ENCODE measurements around the gene CGRRF1.

Gene CGRRF1

DNA sequence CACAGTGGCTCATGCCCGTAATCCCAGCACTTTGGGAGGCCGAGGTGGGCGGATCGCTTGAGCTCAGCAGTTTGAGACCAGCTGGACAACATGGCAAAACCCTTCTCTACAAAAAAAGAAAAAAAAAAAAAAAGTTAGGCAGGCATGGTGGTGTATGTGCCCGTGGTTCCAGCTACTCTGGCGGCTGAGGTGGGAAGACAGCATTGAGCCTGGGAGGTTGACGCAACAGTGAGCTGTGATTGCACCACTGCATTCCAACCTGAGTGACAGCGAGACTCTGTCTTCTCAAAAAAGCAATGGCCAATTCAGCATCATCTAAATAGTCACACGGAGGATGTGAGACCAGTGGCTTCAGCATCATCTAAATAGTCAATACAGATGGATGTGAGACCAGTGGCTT is 46.8 kb downstream of the CGRRF1 start:
- H3K9me3 ChIP-seq = no peaks in the 10 kb centered on the region
- no peaks in the 10 kb centered on the region for H3K4me1 ChIP-seq
- TF ChIP-seq Cebpa-rat (IDR thresholded peaks at IDR 0.05) = no peak
- no peak overlapping the region for H3K27ac ChIP-seq
- H3K9ac ChIP-seq = no peak overlapping the region
- H3K4me2 ChIP-seq = no peak overlapping the region
- no peak overlapping the region for H3K4me3 ChIP-seq
- H3K36me3 ChIP-seq = no peaks in the 10 kb centered on the region
- H4K20me1 ChIP-seq = no peaks in the 10 kb centered on the region
- H3K27me3 ChIP-seq = no peaks in the 10 kb centered on the region

DNA sequence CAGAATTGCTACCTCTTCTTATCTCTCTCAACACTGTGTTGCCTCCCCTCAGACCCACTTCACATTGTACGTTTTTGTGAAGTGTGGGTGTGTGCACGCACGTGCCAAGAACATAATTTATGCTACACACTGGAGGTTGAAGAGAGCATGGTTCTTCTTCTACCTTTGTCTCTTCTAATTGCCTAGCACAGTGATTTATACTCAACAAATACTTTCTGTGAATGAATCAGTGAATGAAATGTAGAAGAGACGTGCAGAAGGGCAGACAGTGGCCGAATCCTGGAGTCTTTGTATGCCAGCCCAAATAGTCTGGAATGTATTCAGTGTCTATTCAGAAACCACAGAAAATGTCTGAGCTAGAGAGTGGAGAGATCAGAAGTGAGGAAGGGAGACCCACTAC is 52.6 kb downstream of the CGRRF1 start:
- no peak for TF ChIP-seq Cebpa-rat (IDR thresholded peaks at IDR 0.05)
- peaks cover 13% of the 10 kb centered on the region; the same call in 1 of the 2 replicates for H3K27me3 ChIP-seq
- no peak overlapping the region for H3K27ac ChIP-seq

DNA sequence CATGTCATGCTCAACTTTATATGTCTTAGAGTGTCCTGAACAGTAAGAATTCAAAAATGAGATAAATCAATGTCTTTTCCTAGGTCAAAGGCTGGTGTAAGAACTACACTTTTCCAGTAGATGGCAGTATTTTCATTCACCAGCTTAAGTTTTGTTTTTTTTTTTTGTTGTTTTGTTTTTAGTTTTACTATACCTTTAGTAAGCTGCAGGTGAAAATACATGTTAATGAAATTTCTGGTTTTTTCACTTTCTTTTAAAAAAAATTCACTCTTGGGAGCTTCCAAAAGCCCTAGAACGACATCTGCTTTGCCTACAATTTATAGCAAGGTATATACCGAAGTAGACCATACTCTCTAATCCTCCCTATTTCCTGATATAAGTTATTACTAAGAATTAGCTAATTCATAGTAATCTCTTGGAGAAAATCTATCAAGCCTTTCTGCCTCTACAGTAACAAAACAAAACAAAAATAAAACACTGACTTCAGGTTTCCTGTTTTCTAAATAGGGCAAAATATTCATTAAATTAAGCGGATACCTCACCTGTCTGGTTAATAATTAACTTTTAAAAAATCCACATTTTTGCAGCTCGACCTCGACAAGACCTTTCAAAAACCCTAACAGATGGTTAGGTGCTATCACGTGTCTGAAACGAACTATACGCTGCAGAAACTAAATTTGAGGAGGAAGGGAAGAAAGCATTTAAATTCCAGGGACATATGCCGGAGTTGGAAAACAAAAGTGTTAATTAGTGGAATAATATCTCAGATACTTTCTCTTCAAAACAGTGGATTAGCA is 54.6 kb downstream of the CGRRF1 start:
- no peaks in the 10 kb centered on the region for H3K36me3 ChIP-seq
- H3K4me1 ChIP-seq = peaks cover 21% of the 10 kb centered on the region
- peak overlapping the region; percentile 95 for H3K4me3 ChIP-seq
- H4K20me1 ChIP-seq = peaks cover 6% of the 10 kb centered on the region
- H3K9me3 ChIP-seq = no peaks in the 10 kb centered on the region
- no peak overlapping the region for H3K9ac ChIP-seq
- peak overlapping the region; percentile 98 for H3K4me2 ChIP-seq
- H3K27me3 ChIP-seq = peaks cover 13% of the 10 kb centered on the region; the same call in 1 of the 2 replicates
- H3K27ac ChIP-seq = no peak overlapping the region
- no peak for TF ChIP-seq Cebpa-rat (IDR thresholded peaks at IDR 0.05)

More for the DNA sequence above, 52.6 kb downstream of the CGRRF1 start:
- Histone ChIP-seq H3K4me3 (no peak overlapping the region), H3K9me3 (no peaks in the 10 kb centered on the region), H3K36me3 (no peaks in the 10 kb centered on the region), H3K4me2 (no peak overlapping the region), H4K20me1 (no peaks in the 10 kb centered on the region), H3K4me1 (peaks cover 14% of the 10 kb centered on the region), H3K9ac (no peak overlapping the region)

- Histone ChIP-seq H3K36me3 (peaks cover 2% of the 10 kb centered on the region; the same call in 1 of the 2 replicates), H3K4me1 (peaks cover 30% of the 10 kb centered on the region), H3K27me3 (peaks cover 13% of the 10 kb centered on the region; the same call in 1 of the 2 replicates), H4K20me1 (peaks cover 15% of the 10 kb centered on the region), H3K9ac (peak overlapping the region; percentile 89), H3K27ac (peak overlapping the region; percentile 51), H3K4me2 (peak overlapping the region; percentile 98), H3K4me3 (peak overlapping the region; percentile 95), H3K9me3 (no peaks in the 10 kb centered on the region)
- no peak for TF ChIP-seq Cebpa-rat (IDR thresholded peaks at IDR 0.05)
Measured at GRCh38 chr14:54564868-54565784, 55.4 kb downstream of the CGRRF1 start.

DNA sequence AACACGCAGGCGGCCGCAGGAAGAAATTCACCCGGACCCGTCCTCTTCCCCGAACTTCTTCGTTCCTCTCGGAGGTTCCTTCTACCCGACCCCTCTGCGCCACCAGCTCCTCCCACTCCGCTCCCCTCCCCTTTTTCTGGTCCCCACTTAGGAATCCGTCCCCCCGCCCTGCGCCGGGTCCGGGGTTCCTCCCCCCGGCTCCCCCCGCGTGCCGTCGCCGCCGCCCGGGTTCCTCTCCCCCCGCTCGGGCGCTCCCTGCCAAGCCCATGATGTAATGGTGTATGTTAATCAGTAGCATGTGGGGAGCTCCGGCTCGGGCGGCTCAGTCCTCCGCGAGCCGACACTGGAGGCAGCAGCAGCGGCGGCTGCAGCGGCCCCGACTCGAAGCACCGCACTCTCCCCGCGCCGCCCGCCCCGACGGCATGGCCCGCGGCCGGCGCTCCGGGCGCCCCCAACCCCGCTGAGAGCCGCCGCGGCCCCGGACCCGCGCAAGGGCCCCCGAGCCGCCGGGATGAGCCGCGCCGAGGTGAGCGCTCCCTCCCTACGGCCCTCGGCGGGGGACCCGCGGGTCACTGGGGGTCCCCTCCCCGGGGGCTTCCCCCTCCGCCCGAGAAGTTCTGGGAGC is 56.2 kb downstream of the CGRRF1 start:
- Histone ChIP-seq H3K9ac (peak overlapping the region; percentile 89), H3K9me3 (no peaks in the 10 kb centered on the region), H3K36me3 (peaks cover 5% of the 10 kb centered on the region; the same call in 1 of the 2 replicates), H3K27ac (peak overlapping the region; percentile 91), H3K27me3 (peaks cover 13% of the 10 kb centered on the region; the same call in 1 of the 2 replicates), H4K20me1 (peaks cover 22% of the 10 kb centered on the region), H3K4me1 (peaks cover 36% of the 10 kb centered on the region), H3K4me2 (peak overlapping the region; percentile 98), H3K4me3 (peak overlapping the region; percentile 95)
- no peak for TF ChIP-seq Cebpa-rat (IDR thresholded peaks at IDR 0.05)

- peak within 1 kb of the TSS; percentile 95 for H3K4me3 ChIP-seq
- H3K27me3 ChIP-seq = peaks cover 13% of the 10 kb centered on the region; the same call in 1 of the 2 replicates
- H4K20me1 ChIP-seq = peaks cover 22% of the 10 kb centered on the region
- peaks cover 12% of the 10 kb centered on the region for H3K36me3 ChIP-seq
- peak within 1 kb of the TSS; percentile 98 for H3K4me2 ChIP-seq
- peaks cover 6% of the 10 kb centered on the region for H3K9me3 ChIP-seq
- peaks cover 36% of the 10 kb centered on the region for H3K4me1 ChIP-seq
- peak within 1 kb of the TSS; percentile 91 for H3K27ac ChIP-seq
- TF ChIP-seq Cebpa-rat (IDR thresholded peaks at IDR 0.05) = no peak
- H3K9ac ChIP-seq = peak within 1 kb of the TSS; percentile 89
Measured at GRCh38 chr14:54566410-54567223, 56.9 kb downstream of the CGRRF1 start, which contains the start of gene SAMD4A. Gene SAMD4A, plus strand, starts transcription at chr14:54567128. Its CDS starts 789 bp downstream, at chr14:54567917.

- Histone ChIP-seq H3K9ac (peak overlapping the region; percentile 89), H3K4me1 (peaks cover 36% of the 10 kb centered on the region), H3K4me3 (peak overlapping the region; percentile 95), H3K36me3 (peaks cover 19% of the 10 kb centered on the region), H3K27ac (peak overlapping the region; percentile 84), H4K20me1 (peaks cover 22% of the 10 kb centered on the region), H3K9me3 (peaks cover 12% of the 10 kb centered on the region), H3K27me3 (peaks cover 13% of the 10 kb centered on the region; the same call in 1 of the 2 replicates), H3K4me2 (peak overlapping the region; percentile 98)
- no peak for TF ChIP-seq Cebpa-rat (IDR thresholded peaks at IDR 0.05)
Measured at GRCh38 chr14:54567224-54567638, 57.5 kb downstream of the CGRRF1 start.

- peaks cover 13% of the 10 kb centered on the region; the same call in 1 of the 2 replicates for H3K27me3 ChIP-seq
- peak overlapping the region; percentile 84 for H3K27ac ChIP-seq
- peaks cover 36% of the 10 kb centered on the region for H3K4me1 ChIP-seq
Measured at GRCh38 chr14:54567639-54568561, 58.2 kb downstream of the CGRRF1 start.

More at GRCh38 chr14:54567639-54568561, 58.2 kb downstream of the CGRRF1 start:
- Histone ChIP-seq H3K36me3 (peaks cover 25% of the 10 kb centered on the region), H3K4me2 (peak overlapping the region; percentile 98), H3K9ac (peak overlapping the region; percentile 89), H4K20me1 (peaks cover 22% of the 10 kb centered on the region), H3K9me3 (peaks cover 19% of the 10 kb centered on the region), H3K4me3 (peak overlapping the region; percentile 95)
- no peak for TF ChIP-seq Cebpa-rat (IDR thresholded peaks at IDR 0.05)

Data from BLaER1 (cell line).